Activated T-cell treated with anti-CD3 and anti-CD28 coated beads, Interleukin-2, amount 50 U/mL, for 72 hours (primary cell): ENCODE measurements around the gene METTL25B. TPM values are rescaled to one million over a fixed set of nuclear protein-coding genes. Genes with fewer than 3 reads are reported as not detected.
A peak's percentile ranks its signal among the peaks of the same experiment; 100 is the strongest.

Experiments
- ATAC-seq, 2 donors: fragments of 150-1000 bp; cut with Tn5 transposase; replicated peaks in 1 of 2; 2 replicates each; pipeline ENCODE4 v1.10.0; 2021; ENCODE audit warnings: moderate library complexity in 2 of 2, mild to moderate bottlenecking in 1 of 2
- DNase-seq, 2 donors: peaks; one replicate each; pipeline ENCODE4 v3.0.0; 2021 to 2022; ENCODE audit warnings: mixed read lengths in 1 of 2
- H3K27ac Mint-ChIP-seq: one replicate; pipeline ENCODE4 v1.8.0; 2022; ENCODE audit warnings: mild to moderate bottlenecking, moderate library complexity, mixed read lengths
- H3K27me3 Mint-ChIP-seq: one replicate; pipeline ENCODE4 v1.8.0; 2022; ENCODE audit warnings: low read depth, mixed read lengths
- H3K36me3 Mint-ChIP-seq, 2 donors: one replicate each; pipeline ENCODE4 v1.8.0; 2022; ENCODE audit warnings: mixed read lengths in 2 of 2, mild to moderate bottlenecking in 1 of 2; ENCODE audit not compliant: insufficient read depth in 2 of 2
- H3K4me1 Mint-ChIP-seq: one replicate; pipeline ENCODE4 v1.8.0; 2022; ENCODE audit warnings: low read depth, mixed read lengths
- H3K4me3 Mint-ChIP-seq, 2 donors: one replicate each; pipeline ENCODE4 v1.8.0; 2022; ENCODE audit warnings: mild to moderate bottlenecking in 2 of 2, mixed read lengths in 2 of 2, moderate library complexity in 2 of 2
- H3K9me3 Mint-ChIP-seq, 2 donors: one replicate each; pipeline ENCODE4 v1.8.0; 2022; ENCODE audit warnings: mixed read lengths in 2 of 2
- total RNA-seq, 2 donors: library from RNA; stranded (reverse); gene quantifications; one replicate each; pipeline ENCODE4 v1.2.3, GENCODE V29; 2022

Gene METTL25B
- total RNA-seq, 2 donors from 2014 or later = 90.5 to 100 TPM

- H3K4me3 Mint-ChIP-seq = peak overlapping the region; percentile 93 to 100
- peaks cover 7 to 19% of the 10 kb centered on the region in 2 donors for H3K36me3 Mint-ChIP-seq
- no peaks in the 10 kb centered on the region for H3K9me3 Mint-ChIP-seq
- no peaks in the 10 kb centered on the region for H3K27me3 Mint-ChIP-seq
- H3K4me1 Mint-ChIP-seq = peaks cover 55% of the 10 kb centered on the region
- no peak for DNase-seq
- peak in 1 of 2 donors; percentile 7 for ATAC-seq
- peak overlapping the region; percentile 98 for H3K27ac Mint-ChIP-seq
These were observed 13.7 kb downstream of the METTL25B start for GRCh38 chr1:156742017-156742416.

- Mint-ChIP-seq H3K9me3 (no peaks in the 10 kb centered on the region), H3K27ac (peak overlapping the region; percentile 98), H3K27me3 (no peaks in the 10 kb centered on the region), H3K36me3 (peaks cover 7 to 19% of the 10 kb centered on the region in 2 donors), H3K4me1 (peaks cover 62% of the 10 kb centered on the region), H3K4me3 (peak overlapping the region in 1 of 2 donors; percentile 93)
- no peak for DNase-seq
- no peak for ATAC-seq
These were observed 14.5 kb downstream of the METTL25B start for GRCh38 chr1:156742801-156743200.

GRCh38 chr1:156743367-156744302, 15.4 kb downstream of the METTL25B start:
- Mint-ChIP-seq H3K27ac (peak overlapping the region; percentile 72), H3K36me3 (peaks cover 7 to 16% of the 10 kb centered on the region in 2 donors), H3K27me3 (no peaks in the 10 kb centered on the region), H3K9me3 (no peaks in the 10 kb centered on the region), H3K4me3 (peak overlapping the region in 1 of 2 donors; percentile 53), H3K4me1 (peaks cover 69% of the 10 kb centered on the region)
- DNase-seq (no peak), ATAC-seq (no peak)

GRCh38 chr1:156744344-156744743, 16.1 kb downstream of the METTL25B start:
- peaks cover 69% of the 10 kb centered on the region for H3K4me1 Mint-ChIP-seq
- peaks cover 7 to 18% of the 10 kb centered on the region in 2 donors for H3K36me3 Mint-ChIP-seq
- H3K4me3 Mint-ChIP-seq = no peak overlapping the region
- ATAC-seq (no peak), DNase-seq (no peak)
- no peaks in the 10 kb centered on the region for H3K27me3 Mint-ChIP-seq
- H3K27ac Mint-ChIP-seq = peak overlapping the region; percentile 72
- H3K9me3 Mint-ChIP-seq = no peaks in the 10 kb centered on the region

GRCh38 chr1:156744786-156745419, 16.6 kb downstream of the METTL25B start:
- Mint-ChIP-seq H3K36me3 (peaks cover 11 to 18% of the 10 kb centered on the region in 2 donors), H3K4me3 (no peak overlapping the region), H3K4me1 (peaks cover 73% of the 10 kb centered on the region), H3K9me3 (no peaks in the 10 kb centered on the region), H3K27ac (peak overlapping the region; percentile 76), H3K27me3 (no peaks in the 10 kb centered on the region)
- ATAC-seq (no peak), DNase-seq (no peak)

GRCh38 chr1:156745881-156746280, 17.6 kb downstream of the METTL25B start:
- H3K27me3 Mint-ChIP-seq = no peaks in the 10 kb centered on the region
- ATAC-seq (no peak), DNase-seq (no peak)
- H3K36me3 Mint-ChIP-seq = peaks cover 17% of the 10 kb centered on the region in 2 donors
- no peaks in the 10 kb centered on the region for H3K9me3 Mint-ChIP-seq
- peak overlapping the region; percentile 89 to 92 for H3K4me3 Mint-ChIP-seq
- peaks cover 74% of the 10 kb centered on the region for H3K4me1 Mint-ChIP-seq
- H3K27ac Mint-ChIP-seq = peak overlapping the region; percentile 76

- no peak for DNase-seq
- no peak for ATAC-seq
- Mint-ChIP-seq H3K9me3 (no peaks in the 10 kb centered on the region), H3K27me3 (no peaks in the 10 kb centered on the region), H3K4me1 (peaks cover 71% of the 10 kb centered on the region), H3K36me3 (peaks cover 15% of the 10 kb centered on the region in 2 donors), H3K27ac (peak overlapping the region; percentile 76), H3K4me3 (peak overlapping the region; percentile 89 to 92)
These were observed 18.1 kb downstream of the METTL25B start for GRCh38 chr1:156746406-156746727.

GRCh38 chr1:156746728-156747631, 18.7 kb downstream of the METTL25B start:
- ATAC-seq (no peak), DNase-seq (peak; percentile 43 to 49)
- Mint-ChIP-seq H3K36me3 (peaks cover 15 to 16% of the 10 kb centered on the region in 2 donors), H3K9me3 (no peaks in the 10 kb centered on the region), H3K4me3 (peak overlapping the region; percentile 89 to 92), H3K4me1 (peaks cover 65% of the 10 kb centered on the region), H3K27ac (peak overlapping the region; percentile 93), H3K27me3 (no peaks in the 10 kb centered on the region)

- Mint-ChIP-seq H3K4me1 (peaks cover 59% of the 10 kb centered on the region), H3K9me3 (no peaks in the 10 kb centered on the region), H3K36me3 (peaks cover 15 to 17% of the 10 kb centered on the region in 2 donors), H3K27ac (peak overlapping the region; percentile 93), H3K27me3 (no peaks in the 10 kb centered on the region), H3K4me3 (peak overlapping the region; percentile 89 to 92)
- DNase-seq = no peak
- ATAC-seq = no peak
These were observed 19.7 kb downstream of the METTL25B start for GRCh38 chr1:156747742-156748669.

- ATAC-seq = no peak
- peak overlapping the region; percentile 89 to 92 for H3K4me3 Mint-ChIP-seq
- H3K27ac Mint-ChIP-seq = peak overlapping the region; percentile 93
- peaks cover 15% of the 10 kb centered on the region in 2 donors for H3K36me3 Mint-ChIP-seq
- H3K9me3 Mint-ChIP-seq = no peaks in the 10 kb centered on the region
- DNase-seq = peak in 1 of 2 donors; percentile 32
- no peaks in the 10 kb centered on the region for H3K27me3 Mint-ChIP-seq
- peaks cover 61% of the 10 kb centered on the region for H3K4me1 Mint-ChIP-seq
These were observed 20.6 kb downstream of the METTL25B start for GRCh38 chr1:156748670-156749418.

GRCh38 chr1:156749419-156750118, 21.3 kb downstream of the METTL25B start:
- H3K9me3 Mint-ChIP-seq = no peaks in the 10 kb centered on the region
- peaks cover 60% of the 10 kb centered on the region for H3K4me1 Mint-ChIP-seq
- ATAC-seq (no peak), DNase-seq (no peak)
- peak overlapping the region; percentile 93 for H3K27ac Mint-ChIP-seq
- no peaks in the 10 kb centered on the region for H3K27me3 Mint-ChIP-seq
- peak overlapping the region; percentile 89 to 92 for H3K4me3 Mint-ChIP-seq
- H3K36me3 Mint-ChIP-seq = peaks cover 12 to 13% of the 10 kb centered on the region in 2 donors
